Loucy (cell line): ENCODE data around the gene CDH13.

Experiments
- CTCF ChIP-seq: fragments of 200-600 bp; sonication (generic); conservative IDR thresholded peaks from 2 replicates; pipeline ENCODE4 v1.5.1; 2014; ENCODE audit warnings: mild to moderate bottlenecking, antibody characterized with exemption, low read length
- EZH2phosphoT487 ChIP-seq: fragments of 200-600 bp; IDR thresholded peaks from 2 replicates; pipeline ENCODE4 v1.6.1; 2018; ENCODE audit warnings: antibody characterized with exemption, mild to moderate bottlenecking, moderate library complexity, borderline replicate concordance

GRCh38 chr16:82750068-82750467 lies 123.3 kb downstream of the CDH13 start:
- TF ChIP-seq CTCF = no peak
- no peak for TF ChIP-seq EZH2phosphoT487
